NCI-H774 (cell line): Measurements from ENCODE around the gene SPRYD4.

Source experiments
- DNase-seq: peaks from one replicate; lab custom pipeline; 2025; lab: John Stamatoyannopoulos, UW

SPRYD4 gene

GRCh38 chr12:56521590-56522371 lies 53.4 kb downstream of the SPRYD4 start, which contains the start of gene RBMS2:
Gene RBMS2 (plus strand): TSS chr12:56521820. CDS start chr12:56522024, 204 bp downstream.
- peak; percentile 57 for DNase-seq

- no peak for DNase-seq
These were observed 54.2 kb downstream of the SPRYD4 start for GRCh38 chr12:56522411-56523193.

- DNase-seq = no peak
These were observed 60.5 kb downstream of the SPRYD4 start for GRCh38 chr12:56528846-56529245.
